Retinal pigment epithelial cell (primary cell): ENCODE data around the gene KRTAP4-2.
"Not testable (repeated sequence)": the region's sequence is repeated elsewhere in the genome, so short reads cannot be mapped to it uniquely, and the experiment has no call there.

Source experiments
- DNase-seq: peaks from one replicate; pipeline ENCODE4 v3.0.0-alpha.2; 2010; ENCODE audit warnings: low read depth
- H3K4me3 ChIP-seq: 2 replicates; pipeline ENCODE4 v1.5.1; 2011; ENCODE audit warnings: mild to moderate bottlenecking, low read length, control low read depth, moderate library complexity
- CTCF ChIP-seq: conservative IDR thresholded peaks from 2 replicates; pipeline ENCODE4 v1.5.1; 2011; ENCODE audit warnings: low read depth, low read length, control low read depth, inconsistent platforms

The KRTAP4-2 gene

GRCh38 chr17:41145261-41145660 lies 32.8 kb downstream of the KRTAP4-2 start:
- DNase-seq: no peak
- no peak for TF ChIP-seq CTCF
- no peak overlapping the region for H3K4me3 ChIP-seq

GRCh38 chr17:41144846-41145245 lies 33.2 kb downstream of the KRTAP4-2 start:
- H3K4me3 ChIP-seq: no peak overlapping the region
- no peak for DNase-seq
- no peak for TF ChIP-seq CTCF

- H3K4me3 ChIP-seq: no peak overlapping the region
- no peak for DNase-seq
- no peak for TF ChIP-seq CTCF
Measured at GRCh38 chr17:41141361-41141760, 36.7 kb downstream of the KRTAP4-2 start.

- no peak within 1 kb of the TSS for H3K4me3 ChIP-seq
- DNase-seq: peak; percentile 73
- no peak for TF ChIP-seq CTCF
Measured at GRCh38 chr17:41140360-41141131, 37.5 kb downstream of the KRTAP4-2 start, which contains the start of gene KRTAP4-6. Gene KRTAP4-6, minus strand, starts transcription at chr17:41140544. Its CDS starts 57 bp downstream, at chr17:41140487.

- H3K4me3 ChIP-seq, DNase-seq: not testable (repeated sequence)
Measured at GRCh38 chr17:41139865-41140264, 38.2 kb downstream of the KRTAP4-2 start.

- TF ChIP-seq CTCF: no peak
- no peak for DNase-seq
- no peak overlapping the region for H3K4me3 ChIP-seq
Measured at GRCh38 chr17:41133880-41134735, 43.9 kb downstream of the KRTAP4-2 start.

GRCh38 chr17:41131979-41132378 lies 46.0 kb downstream of the KRTAP4-2 start:
- no peak for DNase-seq
- H3K4me3 ChIP-seq: no peak overlapping the region
- TF ChIP-seq CTCF: no peak
